Caco-2 (cell line): ENCODE data around the gene TYK2. TPM values are rescaled to one million over a fixed set of nuclear protein-coding genes. Genes with fewer than 3 reads are reported as not detected.

Source experiments
- BruUV-seq: library from RNA; stranded (reverse); fragments of 400-500 nt; replicated peaks from 2 replicates; lab custom pipeline; 2021; lab: Mats Ljungman, UMichigan
- CTCF ChIA-PET: fragments of 300-600 bp; sonication (Branson Sonifier 250); formaldehyde crosslinking; loops from one replicate; lab custom pipeline; 2022; ENCODE audit warnings: antibody characterized with exemption; lab: Charles Lee
- POLR2A ChIA-PET: fragments of 300-600 bp; sonication (Branson Sonifier 250); formaldehyde crosslinking; loops from one replicate; lab custom pipeline; 2022; ENCODE audit warnings: antibody characterized with exemption; lab: Charles Lee
- DNase-seq, 2 experiments: peaks; one replicate each; pipeline versions ENCODE4 v3.0.0 to v3.0.0-alpha.2; 2020 to 2022
- H3K27me3 ChIP-seq: replicated peaks from 2 replicates; pipeline ENCODE4 v1.6.0; 2011; ENCODE audit warnings: low read length; ENCODE audit not compliant: control insufficient read depth, insufficient read depth
- H3K36me3 ChIP-seq: 2 replicates; pipeline ENCODE4 v1.5.1; 2011; ENCODE audit warnings: low read length; ENCODE audit not compliant: control insufficient read depth, insufficient read depth
- H3K4me1 ChIP-seq: fragments of 250-450 bp; sonication (Bioruptor Pico); 2 replicates; pipeline ENCODE4 v1.5.1; 2020; ENCODE audit warnings: mild to moderate bottlenecking
- H3K4me3 ChIP-seq: 2 replicates; pipeline ENCODE4 v1.5.1; 2011; ENCODE audit warnings: low read depth, mild to moderate bottlenecking, control low read depth, low read length
- H3K9me3 ChIP-seq: fragments of 250-450 bp; sonication (Bioruptor Pico); 2 replicates; pipeline ENCODE4 v1.5.1; 2020; ENCODE audit warnings: mild to moderate bottlenecking, moderate library complexity
- H3K27ac Mint-ChIP-seq: one replicate; pipeline ENCODE4 v1.8.0; 2022; ENCODE audit warnings: mixed read lengths; ENCODE audit not compliant: unreplicated experiment
- H3K27me3 Mint-ChIP-seq: one replicate; pipeline ENCODE4 v1.8.0; 2022; ENCODE audit warnings: mixed read lengths; ENCODE audit not compliant: insufficient read depth, unreplicated experiment
- H3K36me3 Mint-ChIP-seq: one replicate; pipeline ENCODE4 v1.8.0; 2022; ENCODE audit warnings: mild to moderate bottlenecking, mixed read lengths; ENCODE audit not compliant: insufficient read depth, unreplicated experiment
- H3K4me1 Mint-ChIP-seq: one replicate; pipeline ENCODE4 v1.8.0; 2022; ENCODE audit warnings: low read depth, mixed read lengths; ENCODE audit not compliant: unreplicated experiment
- H3K4me3 Mint-ChIP-seq: one replicate; pipeline ENCODE4 v1.8.0; 2022; ENCODE audit warnings: mild to moderate bottlenecking, moderate library complexity, mixed read lengths; ENCODE audit not compliant: unreplicated experiment
- H3K9me3 Mint-ChIP-seq: one replicate; pipeline ENCODE4 v1.8.0; 2022; ENCODE audit warnings: mixed read lengths; ENCODE audit not compliant: unreplicated experiment
- intact Hi-C: fragments of 100-400 bp; cut with micrococcal nuclease; formaldehyde crosslinking; loops from one replicate; pipeline ENCODE4 v1.10.0; 2022; ENCODE audit not compliant: unreplicated experiment
- total RNA-seq: library from RNA; stranded (reverse); gene quantifications from 2 replicates; pipeline ENCODE4 v1.2.3, GENCODE V29; 2022
- TF ChIP-seq, protein P1 (sequence below), 2 experiments: fragments of 200-600 bp in 1 of 2; IDR thresholded peaks; 1 replicate in 1 of 2; 2 replicates in 1 of 2; pipeline versions ENCODE4 v1.5.1 to v1.8.0; 2011 to 2022; ENCODE audit warnings: antibody characterized with exemption in 1 of 2, control low read depth in 1 of 2, inconsistent platforms in 1 of 2, low read depth in 1 of 2, low read length in 1 of 2, mild to moderate bottlenecking in 1 of 2, moderate library complexity in 1 of 2; ENCODE audit not compliant: insufficient read depth in 1 of 2, severe bottlenecking in 1 of 2, unreplicated experiment in 1 of 2

TYK2 gene
- total RNA-seq, 1 experiment from 2014 or later: 134 TPM

DNA sequence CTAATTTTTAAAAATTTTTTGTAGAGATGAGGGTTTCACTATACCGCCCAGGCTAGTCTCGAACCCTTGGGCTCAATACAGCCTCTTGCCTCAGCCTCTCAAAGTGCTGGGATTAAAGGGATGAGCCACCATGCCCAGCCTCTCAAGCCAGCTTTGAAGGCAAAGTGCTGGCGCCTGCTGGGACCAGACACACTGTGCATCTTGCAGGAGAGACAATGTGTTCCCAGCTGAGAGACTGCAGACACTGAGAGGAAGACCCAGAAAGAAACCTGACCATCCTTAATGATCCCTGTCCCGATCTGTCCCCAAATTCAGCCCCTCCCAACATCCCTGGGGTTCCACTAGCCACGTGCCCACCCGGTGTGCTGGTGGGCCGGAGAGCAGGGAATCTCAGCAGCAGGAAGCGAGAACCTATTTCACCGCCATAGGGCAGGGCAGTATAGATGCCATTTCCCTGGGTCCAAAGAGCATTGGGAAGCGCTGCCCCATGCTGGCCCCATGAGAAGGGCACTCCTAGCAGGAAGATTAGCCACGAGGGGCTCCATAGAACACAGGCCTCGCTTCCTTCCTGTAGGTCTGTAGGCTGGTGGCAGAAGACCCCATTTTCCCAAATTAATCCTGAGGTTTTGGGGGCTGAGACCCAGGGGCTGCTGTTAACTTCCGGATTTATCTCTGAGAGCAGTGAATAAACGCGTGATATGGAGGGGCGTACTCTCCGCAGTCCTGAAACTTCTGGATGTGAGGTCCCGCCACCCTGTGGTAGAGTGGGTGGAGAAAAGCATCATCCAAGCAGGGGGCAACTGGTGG lies 48.0 kb downstream of the TYK2 start:
- ChIA-PET POLR2A (interaction anchor here (0.9 to 1.3 kb wide), 2 partner anchors 48 to 71 kb away, joined by 3 to 6 read pairs; partner anchors contain the start of genes CDC37 and TYK2), CTCF (interaction anchor here (0.8 kb wide), 1 partner anchor 43 kb away, joined by 3 read pairs; the partner anchor contains the start of gene ICAM5)
- DNase-seq: peak in 1 of 2 experiments; percentile 30
- Mint-ChIP-seq H3K9me3 (no peaks in the 10 kb centered on the region), H3K36me3 (peaks cover 47% of the 10 kb centered on the region), H3K27ac (peak overlapping the region; percentile 81), H3K4me1 (peaks cover 5% of the 10 kb centered on the region), H3K4me3 (peak overlapping the region; percentile 85), H3K27me3 (no peaks in the 10 kb centered on the region)
- TSS peak; percentile 56 for BruUV-seq
- Histone ChIP-seq H3K4me3 (peak overlapping the region; percentile 79), H3K27me3 (no peaks in the 10 kb centered on the region), H3K36me3 (0 out of 2 replicates have a peak, but pooled peaks cover 2% of the 10 kb centered on the region), H3K9me3 (no peaks in the 10 kb centered on the region), H3K4me1 (peaks cover 6% of the 10 kb centered on the region; the same call in 1 of the 2 replicates)
- intact Hi-C loops: loop anchor here (2.0 to 5.0 kb wide), 2 partner anchors 45 to 64 kb away; partner anchors contain the start of genes ICAM4 and ICAM5
- TF ChIP-seq, protein P1, sequence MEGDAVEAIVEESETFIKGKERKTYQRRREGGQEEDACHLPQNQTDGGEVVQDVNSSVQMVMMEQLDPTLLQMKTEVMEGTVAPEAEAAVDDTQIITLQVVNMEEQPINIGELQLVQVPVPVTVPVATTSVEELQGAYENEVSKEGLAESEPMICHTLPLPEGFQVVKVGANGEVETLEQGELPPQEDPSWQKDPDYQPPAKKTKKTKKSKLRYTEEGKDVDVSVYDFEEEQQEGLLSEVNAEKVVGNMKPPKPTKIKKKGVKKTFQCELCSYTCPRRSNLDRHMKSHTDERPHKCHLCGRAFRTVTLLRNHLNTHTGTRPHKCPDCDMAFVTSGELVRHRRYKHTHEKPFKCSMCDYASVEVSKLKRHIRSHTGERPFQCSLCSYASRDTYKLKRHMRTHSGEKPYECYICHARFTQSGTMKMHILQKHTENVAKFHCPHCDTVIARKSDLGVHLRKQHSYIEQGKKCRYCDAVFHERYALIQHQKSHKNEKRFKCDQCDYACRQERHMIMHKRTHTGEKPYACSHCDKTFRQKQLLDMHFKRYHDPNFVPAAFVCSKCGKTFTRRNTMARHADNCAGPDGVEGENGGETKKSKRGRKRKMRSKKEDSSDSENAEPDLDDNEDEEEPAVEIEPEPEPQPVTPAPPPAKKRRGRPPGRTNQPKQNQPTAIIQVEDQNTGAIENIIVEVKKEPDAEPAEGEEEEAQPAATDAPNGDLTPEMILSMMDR (IDR thresholded peaks at IDR 0.05; ENCODE audit: insufficient read depth in 1 of 2, low read depth in 1 of 2, low read length in 1 of 2, severe bottlenecking in 1 of 2, unreplicated experiment in 1 of 2): no peak

DNA sequence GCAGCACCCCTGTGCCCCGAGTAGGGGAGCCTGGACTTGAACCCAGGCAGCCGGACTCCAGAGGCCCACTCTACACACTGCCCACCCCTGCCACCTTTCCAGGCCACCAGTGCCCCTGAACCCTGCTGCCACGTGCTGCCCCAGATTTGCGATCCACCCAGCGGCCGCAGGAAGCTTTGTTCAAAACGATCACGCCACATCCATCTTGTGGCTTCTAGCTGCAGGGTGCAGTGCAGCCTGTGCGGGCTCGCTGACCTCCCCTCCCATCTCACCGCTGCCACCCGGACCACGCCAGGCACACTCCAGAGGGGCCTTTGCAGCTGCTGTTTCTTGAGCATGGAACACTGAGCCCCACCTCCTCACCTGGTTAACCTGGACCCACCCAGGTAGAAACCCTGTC lies 50.8 kb downstream of the TYK2 start:
- no peaks in the 10 kb centered on the region; the same call in 1 of the 2 replicates for H3K4me1 ChIP-seq
- peaks cover 5% of the 10 kb centered on the region for H3K4me1 Mint-ChIP-seq
- TF ChIP-seq, protein P1 (IDR thresholded peaks at IDR 0.05; ENCODE audit: insufficient read depth in 1 of 2, low read depth in 1 of 2, low read length in 1 of 2, severe bottlenecking in 1 of 2, unreplicated experiment in 1 of 2): no peak
- no peak overlapping the region for H3K4me3 ChIP-seq
- no peak overlapping the region for H3K4me3 Mint-ChIP-seq
- no TSS peak for BruUV-seq
- peaks cover 70% of the 10 kb centered on the region for H3K36me3 Mint-ChIP-seq
- no peaks in the 10 kb centered on the region for H3K9me3 Mint-ChIP-seq
- intact Hi-C loops: no loop called here
- no peak overlapping the region for H3K27ac Mint-ChIP-seq
- H3K27me3 ChIP-seq: no peaks in the 10 kb centered on the region
- ChIA-PET POLR2A (interaction anchor here (0.6 kb wide), 1 partner anchor 51 kb away, joined by 3 read pairs; the partner anchor contains the start of gene TYK2), CTCF (no interaction called here)
- H3K9me3 ChIP-seq: no peaks in the 10 kb centered on the region
- 0 out of 2 replicates have a peak, but pooled peaks cover 2% of the 10 kb centered on the region for H3K36me3 ChIP-seq
- DNase-seq: no peak
- no peaks in the 10 kb centered on the region for H3K27me3 Mint-ChIP-seq

DNA sequence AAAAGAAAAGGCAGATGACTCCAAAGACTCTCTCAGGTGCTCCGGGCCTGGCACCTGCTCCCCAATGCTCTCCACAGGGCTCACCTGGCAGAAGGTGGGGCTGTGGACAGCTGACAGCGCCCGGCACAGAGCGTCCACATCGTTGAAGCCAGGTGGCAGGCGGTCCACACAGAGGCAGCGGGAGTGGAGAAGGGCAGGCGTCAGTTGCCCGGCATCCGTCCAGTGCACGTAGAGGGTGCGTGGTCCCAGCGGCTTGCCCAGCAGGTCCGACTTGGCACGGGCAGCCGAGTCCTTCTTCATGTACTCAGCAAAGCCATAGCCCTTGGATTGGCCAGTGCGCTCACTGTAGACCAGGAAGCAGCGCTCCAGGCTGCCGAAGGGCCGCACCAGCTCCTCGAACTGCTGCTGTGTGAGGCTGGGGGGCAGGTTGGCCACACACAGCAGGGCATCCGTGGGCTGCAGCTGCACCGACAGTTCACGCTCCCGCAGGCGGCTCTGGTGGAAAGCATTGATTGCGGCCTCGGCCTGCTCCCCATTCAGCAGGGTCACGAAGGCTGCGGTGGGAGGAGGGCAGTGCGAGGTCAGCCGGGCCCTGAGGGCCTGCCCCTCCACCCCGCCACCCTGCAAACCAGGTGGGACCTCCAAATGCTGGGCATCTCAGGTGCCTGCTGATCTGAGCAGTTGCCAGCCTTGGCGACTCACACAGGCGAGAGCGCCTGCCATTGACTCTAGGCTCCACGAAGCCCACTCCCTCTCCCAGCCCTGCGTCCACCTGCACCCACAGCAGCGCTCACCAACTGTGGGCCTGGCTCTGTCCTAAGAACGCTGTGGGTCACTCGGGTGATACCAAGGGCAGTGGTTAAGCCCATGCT lies 51.6 kb downstream of the TYK2 start:
- Histone ChIP-seq H3K4me3 (no peak overlapping the region), H3K36me3 (0 out of 2 replicates have a peak, but pooled peaks cover 2% of the 10 kb centered on the region), H3K4me1 (no peaks in the 10 kb centered on the region), H3K9me3 (no peaks in the 10 kb centered on the region), H3K27me3 (no peaks in the 10 kb centered on the region)
- TF ChIP-seq, protein P1 (IDR thresholded peaks at IDR 0.05; ENCODE audit: insufficient read depth in 1 of 2, low read depth in 1 of 2, low read length in 1 of 2, severe bottlenecking in 1 of 2, unreplicated experiment in 1 of 2): no peak
- H3K27ac Mint-ChIP-seq: no peak overlapping the region
- no peaks in the 10 kb centered on the region for H3K9me3 Mint-ChIP-seq
- DNase-seq: no peak
- peaks cover 5% of the 10 kb centered on the region for H3K4me1 Mint-ChIP-seq
- no peak overlapping the region for H3K4me3 Mint-ChIP-seq
- intact Hi-C loops: no loop called here
- POLR2A ChIA-PET: no interaction called here
- no TSS peak for BruUV-seq
- no peaks in the 10 kb centered on the region for H3K27me3 Mint-ChIP-seq
- CTCF ChIA-PET: no interaction called here
- H3K36me3 Mint-ChIP-seq: peaks cover 77% of the 10 kb centered on the region
